NCI-H748 (cell line): ENCODE results near the gene NACA.
"Not testable (repeated sequence)": the region's sequence is repeated elsewhere in the genome, so short reads cannot be mapped to it uniquely, and the experiment has no call there.

Source experiments
- DNase-seq: peaks from one replicate; lab custom pipeline; 2025; ENCODE audit not compliant: unreplicated experiment; lab: John Stamatoyannopoulos, UW

Gene NACA

GRCh38 chr12:56724972-56725722 lies at the start of gene NACA:
NACA (minus strand) TSS chr12:56725299; CDS start chr12:56724521, 778 bp downstream.
- peak; percentile 98 for DNase-seq

- DNase-seq, result no peak
Observed at GRCh38 chr12:56773113-56773512, 48.0 kb upstream of the NACA start.

DNA sequence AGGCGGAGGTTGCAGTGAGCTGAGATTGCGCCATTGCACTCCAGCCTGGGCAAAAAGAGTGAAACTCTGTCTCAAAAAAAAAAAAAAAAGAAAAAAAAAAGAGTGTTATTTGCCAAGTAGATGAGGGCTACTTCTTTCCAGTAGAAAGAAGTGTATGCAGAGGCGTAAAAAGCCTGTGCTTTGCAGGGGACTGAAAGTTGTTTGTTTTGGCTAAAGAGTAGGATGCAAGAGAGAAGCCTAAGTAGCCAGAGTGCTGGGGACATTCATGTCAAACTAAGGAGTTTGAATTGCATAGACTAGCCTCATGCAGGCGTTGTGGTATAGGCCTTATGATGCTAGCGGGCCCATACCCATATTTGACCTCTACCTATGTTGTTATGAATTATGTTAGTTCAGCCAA lies 47.5 kb upstream of the NACA start:
- DNase-seq, result no peak

- no peak for DNase-seq
Observed at GRCh38 chr12:56769868-56770267, 44.8 kb upstream of the NACA start.

DNA sequence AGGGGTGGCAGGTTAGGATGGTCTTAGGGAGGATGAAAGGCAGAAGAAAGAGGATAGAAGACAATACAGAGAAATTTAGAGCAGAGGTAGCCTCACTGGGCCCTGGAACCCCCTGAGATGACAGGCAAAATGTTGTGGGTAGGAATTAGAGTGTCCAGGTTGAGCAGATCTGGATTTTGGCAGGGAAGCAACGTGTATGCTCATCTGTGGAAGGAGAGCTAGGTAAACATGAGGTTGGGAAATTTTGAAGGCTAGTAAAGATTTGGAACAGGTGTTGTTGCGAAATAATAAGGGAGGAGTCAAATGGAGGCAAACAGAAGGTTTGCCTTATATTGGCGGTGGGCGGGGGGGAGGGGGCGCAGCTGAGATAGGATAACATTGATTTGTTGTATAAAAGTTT lies 43.3 kb upstream of the NACA start:
- DNase-seq, result peak; percentile 40

- DNase-seq, result no peak
Observed at GRCh38 chr12:56766535-56766934, 41.4 kb upstream of the NACA start.

DNA sequence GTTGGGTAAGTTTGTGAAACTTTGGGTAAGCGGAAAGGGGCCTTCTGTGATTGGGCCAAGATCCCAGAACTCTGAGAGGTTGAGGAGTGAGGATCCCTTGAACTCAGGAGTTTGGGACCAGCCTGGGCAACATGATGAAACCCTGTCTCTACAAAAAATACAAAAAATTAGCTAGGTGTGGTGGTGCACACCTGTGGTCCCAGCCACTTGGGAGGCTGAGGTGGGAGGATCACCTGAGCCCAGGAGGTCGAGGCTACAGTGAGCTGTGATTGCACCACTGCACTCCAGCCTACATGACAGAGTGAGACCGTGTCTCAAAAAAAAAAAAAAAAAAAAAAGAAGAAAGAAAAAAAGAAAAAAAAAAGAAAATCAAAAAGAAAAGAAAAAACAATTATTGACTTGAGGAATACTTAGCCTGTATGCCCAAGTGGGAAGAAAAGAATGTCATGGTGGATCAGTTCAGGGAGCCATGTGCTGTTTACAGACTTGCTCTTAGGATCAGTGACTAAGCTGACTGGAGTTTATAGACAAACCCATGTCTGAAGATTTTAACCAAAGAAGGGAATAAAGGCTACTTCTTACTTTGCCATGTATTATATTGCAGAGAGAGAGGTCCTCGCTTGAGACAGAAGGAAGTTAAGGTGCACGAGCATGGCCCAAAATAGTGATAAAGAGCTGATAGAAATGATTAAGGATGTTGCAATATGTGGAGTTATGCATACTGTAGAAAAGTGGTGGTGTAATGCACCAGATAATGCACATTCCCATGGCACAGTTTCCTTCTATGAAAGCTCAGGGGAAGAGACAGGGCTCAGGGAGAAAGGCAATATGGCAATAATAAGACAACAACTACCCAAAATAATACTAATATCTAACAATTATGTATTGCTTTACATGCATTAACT lies 38.9 kb upstream of the NACA start:
- no peak for DNase-seq

- DNase-seq, result no peak
Observed at GRCh38 chr12:56761812-56762211, 36.7 kb upstream of the NACA start.

DNA sequence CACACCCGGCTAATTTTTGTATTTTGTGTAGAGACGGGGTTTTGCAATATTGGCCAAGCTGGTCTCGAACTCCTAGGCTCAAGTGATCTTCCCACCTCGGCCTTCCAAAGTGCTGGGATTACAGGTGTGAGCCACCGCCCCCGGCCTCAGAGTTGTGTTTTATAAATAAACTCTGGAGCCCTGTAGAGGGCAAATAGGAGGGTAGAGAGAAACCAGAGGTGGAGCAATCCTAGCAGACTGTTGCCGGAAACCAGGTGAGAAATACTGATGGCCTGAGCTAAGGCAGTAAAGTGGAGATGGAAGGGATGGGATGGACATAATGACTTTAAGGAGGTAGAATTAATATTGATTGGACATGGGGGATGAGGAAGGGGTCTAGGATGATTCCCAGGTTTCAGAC lies 35.4 kb upstream of the NACA start:
- DNase-seq, result no peak

DNA sequence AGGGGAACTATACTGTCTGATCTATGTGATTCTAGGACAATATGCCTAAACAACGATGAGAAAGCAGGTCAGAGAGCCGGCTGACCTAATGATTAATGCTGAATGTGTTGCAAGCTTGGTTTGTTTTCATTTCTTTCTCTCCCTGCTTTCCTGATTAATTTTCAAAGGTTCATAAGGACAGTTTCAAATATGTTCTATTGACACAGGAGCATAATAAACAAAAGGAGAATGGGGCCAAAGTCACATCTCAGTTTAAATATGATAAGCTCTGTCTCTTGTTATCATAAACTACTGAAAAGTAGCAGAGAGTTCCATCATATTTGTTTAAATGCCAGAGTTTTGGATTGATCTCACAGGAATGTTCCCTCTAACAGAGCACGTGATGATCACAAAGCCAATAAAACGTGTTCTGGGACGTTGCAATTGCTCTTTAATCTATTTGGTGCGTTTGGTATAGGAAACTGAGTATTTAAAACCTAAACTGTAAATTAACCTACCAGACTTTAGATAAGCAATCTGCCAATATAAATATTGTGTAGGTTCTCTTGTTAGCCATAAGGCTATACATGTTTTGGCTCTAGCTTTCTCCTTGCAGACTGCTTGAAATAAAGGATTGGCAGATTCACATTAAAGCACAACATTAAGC lies 34.3 kb upstream of the NACA start:
- DNase-seq, result no peak

DNA sequence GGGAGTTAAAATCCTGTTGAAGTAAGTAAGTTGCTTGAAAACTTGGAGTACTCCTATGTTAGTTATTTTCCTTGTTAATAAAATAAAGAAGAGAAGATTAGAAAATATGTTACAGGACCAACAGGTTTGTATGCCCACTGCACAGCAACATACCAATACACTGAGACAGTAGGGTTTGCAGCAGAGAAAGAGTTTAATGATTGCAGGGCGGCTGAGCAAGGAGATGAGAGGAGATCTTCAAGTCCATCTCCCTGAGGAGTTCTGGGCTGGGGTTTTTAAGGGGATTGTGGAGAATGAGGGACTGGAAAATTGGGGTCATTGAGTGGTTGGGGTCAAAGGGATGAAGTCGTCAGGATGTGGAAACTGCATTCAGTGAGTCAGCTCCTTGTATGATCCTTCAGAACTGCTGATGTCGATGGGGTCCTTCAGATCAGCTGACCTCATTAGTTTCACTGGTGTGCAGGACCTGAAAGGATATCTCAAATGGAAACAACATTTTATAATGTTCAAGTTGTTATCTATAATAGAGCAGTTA lies 33.7 kb upstream of the NACA start:
- no peak for DNase-seq

DNA sequence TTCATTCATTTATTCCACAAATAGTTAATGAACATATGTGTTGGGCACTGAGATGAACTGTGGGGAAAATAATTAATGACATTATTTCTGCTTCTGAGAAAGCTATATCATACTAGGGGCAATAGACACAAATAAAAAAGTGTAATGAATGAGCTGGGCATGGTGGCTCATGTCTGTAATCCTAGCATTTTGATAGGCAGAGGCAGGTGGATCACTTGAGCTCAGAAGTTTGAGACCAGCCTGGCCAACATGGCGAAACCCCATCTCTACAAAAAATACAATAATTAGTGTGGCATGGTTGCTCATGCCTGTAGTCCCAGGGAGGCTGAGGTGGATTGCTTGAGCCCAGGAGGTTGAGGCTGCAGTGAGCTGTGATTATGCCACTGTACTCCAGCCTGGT lies 32.9 kb upstream of the NACA start:
- DNase-seq, result not testable (repeated sequence)

- no peak for DNase-seq
Observed at GRCh38 chr12:56753566-56753965, 28.5 kb upstream of the NACA start.

DNA sequence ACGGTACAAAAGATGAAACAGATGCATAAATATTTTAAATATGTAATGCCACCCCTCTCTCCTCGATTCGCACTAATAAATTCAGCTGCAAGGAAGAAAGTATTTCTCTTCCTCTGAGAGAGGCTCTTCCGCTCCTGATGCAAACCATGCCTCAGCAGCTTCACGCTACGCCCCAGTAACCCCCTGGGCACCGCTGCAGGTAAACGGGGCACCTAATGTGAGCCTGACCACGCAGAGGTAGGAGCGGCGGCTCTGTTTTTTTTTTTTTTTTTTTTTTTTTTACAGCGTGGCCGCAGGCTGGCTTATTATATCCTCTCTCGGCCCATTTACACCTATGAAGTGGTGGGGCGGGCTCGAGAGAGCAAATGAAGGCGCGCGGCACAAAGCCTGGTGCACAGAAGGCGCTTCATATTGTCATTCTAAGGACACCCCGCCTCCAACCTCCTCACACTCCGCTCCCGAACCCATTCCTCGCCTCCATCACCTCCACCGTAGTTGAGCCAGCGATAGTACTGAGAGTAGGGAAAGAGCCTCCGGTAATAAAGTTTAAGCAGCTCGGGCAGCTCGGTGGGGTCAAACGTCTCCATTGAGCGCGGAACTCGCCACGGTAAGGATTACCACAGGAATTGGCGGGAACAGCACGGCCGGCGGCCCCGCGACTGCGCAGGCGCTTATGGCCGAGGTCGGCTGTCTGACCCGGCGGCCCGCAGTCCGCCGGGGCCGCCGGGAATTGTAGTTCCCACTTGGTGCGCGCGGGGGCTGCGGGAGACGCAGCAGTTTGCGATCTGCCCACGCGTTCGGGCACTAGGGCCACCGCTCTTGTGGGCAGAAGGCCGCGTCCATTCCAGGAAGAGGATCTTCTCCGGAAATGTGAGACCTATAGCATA lies 26.9 kb upstream of the NACA start, which contains the start of gene PRIM1:
Gene PRIM1, minus strand, starts transcription at position 612 of the 887 bp plus-strand sequence. Its CDS starts 25 bp downstream, at position 587.
- DNase-seq, result peak; percentile 95

DNA sequence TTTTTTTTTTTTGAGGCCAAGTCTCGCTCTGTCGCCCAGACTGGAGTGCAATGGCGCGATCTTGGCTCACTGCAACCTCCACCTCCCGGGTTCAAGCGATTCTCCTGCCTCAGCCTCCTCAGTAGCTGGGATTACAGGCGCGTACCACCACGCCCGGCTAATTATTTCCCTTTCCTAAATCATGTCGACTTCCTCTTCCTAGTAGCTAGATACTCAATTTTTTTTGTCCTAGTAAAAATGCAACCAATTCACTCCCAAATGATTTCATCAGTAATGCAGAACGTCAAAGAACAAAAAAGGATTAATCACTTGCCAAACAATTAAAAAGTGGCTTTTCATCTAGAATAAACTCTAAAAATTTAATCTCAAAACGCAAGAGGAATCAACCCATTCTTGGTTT lies 25.5 kb upstream of the NACA start:
- DNase-seq, result peak; percentile 22

DNA sequence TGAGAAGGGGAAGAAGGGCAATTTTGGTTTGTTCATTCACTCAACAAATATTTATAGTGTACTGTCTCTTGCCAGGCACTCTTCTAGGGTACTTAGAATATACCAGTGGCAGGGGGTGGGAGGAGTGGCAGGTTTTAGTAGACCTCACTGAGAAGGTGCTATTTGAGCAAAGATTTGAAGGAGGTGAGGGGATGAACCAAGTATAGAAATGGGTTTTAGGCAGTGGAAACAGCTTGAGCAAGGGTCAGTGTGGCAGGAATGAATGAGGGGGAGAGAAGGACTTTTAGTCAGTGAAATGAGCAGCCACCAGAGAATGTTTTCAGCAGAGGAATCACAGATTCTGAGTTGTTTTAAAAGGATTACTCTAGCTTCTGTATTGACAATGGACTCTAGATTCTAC lies 24.8 kb upstream of the NACA start:
- no peak for DNase-seq

DNA sequence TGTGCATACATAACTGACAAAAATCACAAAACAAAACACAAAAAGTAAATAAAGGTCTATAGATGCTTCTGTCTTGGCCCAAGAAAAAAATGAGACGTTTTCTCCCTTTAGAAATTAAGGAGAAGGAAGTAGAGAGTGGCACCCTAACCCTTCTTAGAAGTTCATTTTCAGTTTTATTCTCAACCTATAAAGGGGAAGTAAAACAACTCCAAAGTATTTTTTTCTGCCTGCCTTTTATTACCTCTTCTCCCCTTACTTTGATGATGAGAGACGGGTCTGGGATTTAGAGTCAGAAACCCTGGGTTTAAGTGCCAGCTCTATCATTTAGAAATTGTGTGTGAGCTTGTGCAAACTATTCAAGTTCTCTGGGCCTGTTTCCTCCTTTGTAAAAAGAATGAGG lies 24.3 kb upstream of the NACA start:
- no peak for DNase-seq

- no peak for DNase-seq
Observed at GRCh38 chr12:56728139-56728861, 3.2 kb upstream of the NACA start.

- not testable (repeated sequence) for DNase-seq
Observed at GRCh38 chr12:56726196-56726675, 1.1 kb upstream of the NACA start.

DNA sequence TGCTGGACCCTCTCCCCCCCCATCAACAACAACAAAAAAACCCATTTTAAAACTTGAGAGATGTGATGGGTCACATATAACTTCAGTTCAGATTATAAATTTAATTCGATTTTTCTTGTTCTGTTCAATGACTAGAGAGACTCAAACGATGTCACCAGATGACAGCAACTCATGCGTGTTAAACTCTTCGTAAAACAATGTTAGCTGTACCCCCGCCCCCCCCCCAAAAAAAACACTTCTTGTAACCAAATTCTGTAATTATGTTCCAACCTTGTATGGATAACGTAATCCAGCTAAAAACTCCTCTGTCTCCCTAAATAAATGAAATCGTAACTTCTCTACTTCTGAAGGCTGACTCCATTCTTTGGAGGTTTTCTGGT lies 614 bp upstream of the NACA start:
- DNase-seq, result no peak
